ENCODE data around the gene POLR3B. TPM values are rescaled to one million over a fixed set of nuclear protein-coding genes. Genes with fewer than 3 reads are reported as not detected.
A peak's percentile ranks its signal among the peaks of the same experiment; 100 is the strongest.

POLR3B gene
- total RNA-seq, result 10 to 100 TPM in 1 of 2 donors, 1 to 10 TPM in 1; 9.0 to 12.4 TPM
- polyA plus RNA-seq (2013, experiment 1 of 2), result 9.9 TPM
- 8.9 TPM for polyA plus RNA-seq (2013, experiment 2 of 2)
- long read RNA-seq, experiment 1, partial matches to known transcripts, result 1 of 1 reads
- long read RNA-seq, experiment 1, other reads (novel, unspliced or antisense), result 0 of 1 reads
- long read RNA-seq, experiment 2, full-length matches to known transcripts, result 12 of 14 reads
- long read RNA-seq, experiment 2, partial matches to known transcripts, result 2 of 14 reads
- long read RNA-seq, experiment 2, other reads (novel, unspliced or antisense), result 0 of 14 reads
- long read RNA-seq, experiment 3, full-length matches to known transcripts, result 80 of 100 reads
- long read RNA-seq, experiment 3, partial matches to known transcripts, result 10 of 100 reads
- long read RNA-seq, experiment 3, other reads (novel, unspliced or antisense), result 10 of 100 reads
- long read RNA-seq, experiment 4, partial matches to known transcripts, result 1 of 1 reads
- long read RNA-seq, experiment 4, other reads (novel, unspliced or antisense), result 0 of 1 reads

- WGBS, 2 experiments (ENCODE audit: insufficient coverage in 1 of 2, insufficient read length in 1 of 2), result 0% methylated on average over 37 to 63 of the region's 63 CpGs
- Mint-ChIP-seq H3K36me3 (ENCODE audit: low read depth) (no peaks in the 10 kb centered on the region), H3K4me1 (peaks cover 5% of the 10 kb centered on the region), H3K27ac (peak within 1 kb of the TSS; percentile 96), H3K4me3 (peak within 1 kb of the TSS; percentile 86), H3K9me3 (no peaks in the 10 kb centered on the region), H3K27me3 (ENCODE audit: insufficient read depth) (no peaks in the 10 kb centered on the region)
- Histone ChIP-seq H3K36me3 (ENCODE audit: control insufficient read depth, insufficient read depth, low read length) (no peaks in the 10 kb centered on the region), H3K9me3 (ENCODE audit: control insufficient read depth, low read length) (no peaks in the 10 kb centered on the region), H3K9ac (ENCODE audit: extremely low read depth, low read length, poor library complexity, severe bottlenecking) (peak within 1 kb of the TSS; percentile 73), H3K4me3 (ENCODE audit: low read length) (peak within 1 kb of the TSS; percentile 87), H3K27ac (ENCODE audit: low read depth, low read length) (peak within 1 kb of the TSS; percentile 91), H3K27me3 (ENCODE audit: control insufficient read depth, insufficient read depth, low read length, poor library complexity, severe bottlenecking) (no peaks in the 10 kb centered on the region), H3K4me1 (ENCODE audit: control insufficient read depth, insufficient read depth, low read length) (no peaks in the 10 kb centered on the region)
- DNase-seq, result peak; percentile 99
- peak; percentile 90 for TF ChIP-seq CTCF (conservative IDR thresholded peaks at IDR 0.05)
Measured at GRCh38 chr12:106357549-106358395, at the start of gene POLR3B. Gene POLR3B, plus strand, starts transcription at chr12:106357748. Its CDS starts 132 bp downstream, at chr12:106357880.

- 90% methylated on average over 1 of the region's 1 CpG; no CpG with 5 or more reads in 1 of the 2 experiments for WGBS, 2 experiments (ENCODE audit: insufficient coverage in 1 of 2, insufficient read length in 1 of 2)
- Histone ChIP-seq H3K9me3 (ENCODE audit: control insufficient read depth, low read length) (no peaks in the 10 kb centered on the region), H3K36me3 (ENCODE audit: control insufficient read depth, insufficient read depth, low read length) (no peaks in the 10 kb centered on the region), H3K27ac (ENCODE audit: low read depth, low read length) (no peak overlapping the region), H3K9ac (ENCODE audit: extremely low read depth, low read length, poor library complexity, severe bottlenecking) (no peak overlapping the region), H3K4me1 (ENCODE audit: control insufficient read depth, insufficient read depth, low read length) (no peaks in the 10 kb centered on the region), H3K4me3 (ENCODE audit: low read length) (no peak overlapping the region), H3K27me3 (ENCODE audit: control insufficient read depth, insufficient read depth, low read length, poor library complexity, severe bottlenecking) (no peaks in the 10 kb centered on the region)
- Mint-ChIP-seq H3K27me3 (ENCODE audit: insufficient read depth) (no peaks in the 10 kb centered on the region), H3K27ac (no peak overlapping the region), H3K4me1 (peaks cover 23% of the 10 kb centered on the region), H3K4me3 (no peak overlapping the region), H3K36me3 (ENCODE audit: low read depth) (no peaks in the 10 kb centered on the region), H3K9me3 (no peaks in the 10 kb centered on the region)
- no peak for TF ChIP-seq CTCF (conservative IDR thresholded peaks at IDR 0.05)
- no peak for DNase-seq
Measured at GRCh38 chr12:106308121-106308520, 49.4 kb upstream of the POLR3B start.

GRCh38 chr12:106308611-106309010, 48.9 kb upstream of the POLR3B start:
- Mint-ChIP-seq H3K27me3 (ENCODE audit: insufficient read depth) (no peaks in the 10 kb centered on the region), H3K36me3 (ENCODE audit: low read depth) (no peaks in the 10 kb centered on the region), H3K27ac (no peak overlapping the region), H3K4me1 (peaks cover 20% of the 10 kb centered on the region), H3K9me3 (no peaks in the 10 kb centered on the region), H3K4me3 (no peak overlapping the region)
- peak; percentile 21 for DNase-seq
- H3K9me3 ChIP-seq (ENCODE audit: control insufficient read depth, low read length), result no peaks in the 10 kb centered on the region
- no peak overlapping the region for H3K9ac ChIP-seq (ENCODE audit: extremely low read depth, low read length, poor library complexity, severe bottlenecking)
- H3K4me3 ChIP-seq (ENCODE audit: low read length), result no peak overlapping the region
- H3K36me3 ChIP-seq (ENCODE audit: control insufficient read depth, insufficient read depth, low read length), result no peaks in the 10 kb centered on the region
- 92 to 93% methylated on average over 2 to 3 of the region's 3 CpGs for WGBS, 2 experiments (ENCODE audit: insufficient coverage in 1 of 2, insufficient read length in 1 of 2)
- no peak for TF ChIP-seq CTCF (conservative IDR thresholded peaks at IDR 0.05)
- no peaks in the 10 kb centered on the region for H3K4me1 ChIP-seq (ENCODE audit: control insufficient read depth, insufficient read depth, low read length)
- no peaks in the 10 kb centered on the region for H3K27me3 ChIP-seq (ENCODE audit: control insufficient read depth, insufficient read depth, low read length, poor library complexity, severe bottlenecking)
- H3K27ac ChIP-seq (ENCODE audit: low read depth, low read length), result no peak overlapping the region
